DND-41 (cell line): ENCODE measurements around the gene GLYR1.

Source experiments
- CTCF ChIP-seq: IDR thresholded peaks from 2 replicates; pipeline ENCODE4 v1.5.1; 2012; ENCODE audit warnings: borderline replicate concordance, low read length, moderate library complexity, mild to moderate bottlenecking; ENCODE audit not compliant: poor library complexity, severe bottlenecking; ENCODE audit errors: extremely low read depth
- EZH2 ChIP-seq: IDR thresholded peaks from 3 replicates; pipeline ENCODE4 v1.6.1; 2012; ENCODE audit warnings: borderline replicate concordance, low read depth, mild to moderate bottlenecking, moderate library complexity, low read length, inconsistent platforms; ENCODE audit not compliant: severe bottlenecking

- TF ChIP-seq CTCF (no peak), EZH2 (no peak)
These were observed 9.2 kb downstream of the GLYR1 start for GRCh38 chr16:4837733-4838501.
